Panc1 (cell line): ENCODE data around the gene PCDHGC3.

Source experiments
- POLR2AphosphoS5 ChIP-seq: IDR thresholded peaks from 2 replicates; pipeline ENCODE4 v1.6.1; 2012; ENCODE audit warnings: mild to moderate bottlenecking, low read depth, low read length, moderate library complexity
- TF ChIP-seq, protein P1 (sequence below): fragments of 450-650 bp; IDR thresholded peaks from 2 replicates; pipeline ENCODE4 v1.5.1; 2017; ENCODE audit warnings: mild to moderate bottlenecking

DNA sequence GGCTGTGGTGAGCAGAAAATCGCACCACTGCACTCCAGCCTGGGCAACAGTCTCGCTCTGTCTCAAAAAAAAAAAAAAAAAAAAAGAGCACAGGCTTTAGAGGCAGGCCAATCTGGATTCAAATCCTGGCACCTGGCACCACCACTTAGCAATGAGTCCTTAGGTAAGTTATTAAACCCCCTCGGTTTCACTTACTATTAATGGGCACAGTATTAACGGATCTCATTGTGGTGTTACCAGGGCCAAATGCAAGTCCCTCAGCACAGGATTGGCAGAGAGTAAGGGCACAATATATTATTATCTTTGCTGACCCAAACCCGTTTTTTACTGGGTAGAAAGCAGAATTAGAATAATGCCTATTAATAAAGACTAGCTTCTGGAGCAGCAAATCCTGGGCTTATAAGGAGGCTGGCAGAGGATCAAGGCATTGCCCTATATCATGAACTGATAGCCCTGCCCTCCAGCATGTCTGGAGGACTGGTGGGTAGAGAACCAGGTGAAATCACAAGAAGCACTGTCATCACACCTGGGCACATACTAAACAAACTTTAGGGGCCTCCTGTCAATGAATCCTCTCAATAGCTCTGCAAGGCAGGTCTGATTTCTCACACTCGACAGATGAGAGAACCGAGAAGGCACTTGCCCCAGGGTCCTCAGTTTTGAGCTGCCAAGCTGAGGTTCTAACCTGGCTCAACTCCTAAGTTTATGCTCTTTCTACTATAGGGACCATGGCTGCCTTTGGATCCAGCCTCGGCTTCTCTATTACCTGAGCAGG is 30.8 kb downstream of the PCDHGC3 start:
- TF ChIP-seq, protein P1, sequence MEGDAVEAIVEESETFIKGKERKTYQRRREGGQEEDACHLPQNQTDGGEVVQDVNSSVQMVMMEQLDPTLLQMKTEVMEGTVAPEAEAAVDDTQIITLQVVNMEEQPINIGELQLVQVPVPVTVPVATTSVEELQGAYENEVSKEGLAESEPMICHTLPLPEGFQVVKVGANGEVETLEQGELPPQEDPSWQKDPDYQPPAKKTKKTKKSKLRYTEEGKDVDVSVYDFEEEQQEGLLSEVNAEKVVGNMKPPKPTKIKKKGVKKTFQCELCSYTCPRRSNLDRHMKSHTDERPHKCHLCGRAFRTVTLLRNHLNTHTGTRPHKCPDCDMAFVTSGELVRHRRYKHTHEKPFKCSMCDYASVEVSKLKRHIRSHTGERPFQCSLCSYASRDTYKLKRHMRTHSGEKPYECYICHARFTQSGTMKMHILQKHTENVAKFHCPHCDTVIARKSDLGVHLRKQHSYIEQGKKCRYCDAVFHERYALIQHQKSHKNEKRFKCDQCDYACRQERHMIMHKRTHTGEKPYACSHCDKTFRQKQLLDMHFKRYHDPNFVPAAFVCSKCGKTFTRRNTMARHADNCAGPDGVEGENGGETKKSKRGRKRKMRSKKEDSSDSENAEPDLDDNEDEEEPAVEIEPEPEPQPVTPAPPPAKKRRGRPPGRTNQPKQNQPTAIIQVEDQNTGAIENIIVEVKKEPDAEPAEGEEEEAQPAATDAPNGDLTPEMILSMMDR: no peak
- TF ChIP-seq POLR2AphosphoS5: no peak
